ENCODE data around the gene DESI1. TPM values are rescaled to one million over a fixed set of nuclear protein-coding genes. Genes with fewer than 3 reads are reported as not detected.
A peak's percentile ranks its signal among the peaks of the same experiment; 100 is the strongest.
"Not testable (repeated sequence)": the region's sequence is repeated elsewhere in the genome, so short reads cannot be mapped to it uniquely, and the experiment has no call there.

Gene DESI1
- total RNA-seq, 2 experiments from 2014 or later = 48.0 to 55.1 TPM

GRCh38 chr22:41638124-41638523 lies 17.3 kb upstream of the DESI1 start:
- no peak for DNase-seq
- Mint-ChIP-seq H3K9me3 (no peaks in the 10 kb centered on the region), H3K4me3 (no peak overlapping the region), H3K27ac (no peak overlapping the region), H3K36me3 (ENCODE audit: low read depth) (peaks cover 68% of the 10 kb centered on the region), H3K27me3 (no peaks in the 10 kb centered on the region), H3K4me1 (ENCODE audit: low read depth) (peaks cover 7% of the 10 kb centered on the region)
- no peak for TF ChIP-seq CTCF (IDR thresholded peaks at IDR 0.05)
- CTCF ChIA-PET = interaction anchor here (1.1 to 1.9 kb wide), 3 partner anchors 16 to 59 kb away, joined by 3 to 10 read pairs (median 3); no protein-coding TSS in a partner anchor
- POLR2A ChIA-PET = interaction anchor here (0.9 to 4.5 kb wide), 6 partner anchors 9 to 44 kb away, joined by 3 to 18 read pairs (median 4); partner anchors contain the start of gene XRCC6
- intact Hi-C loops (cut with micrococcal nuclease) = no loop called here
- ATAC-seq = no peak

GRCh38 chr22:41637623-41638022 lies 16.8 kb upstream of the DESI1 start:
- peaks cover 66% of the 10 kb centered on the region for H3K36me3 Mint-ChIP-seq (ENCODE audit: low read depth)
- H3K27me3 Mint-ChIP-seq; DNase-seq; H3K4me1 Mint-ChIP-seq (ENCODE audit: low read depth); ATAC-seq; H3K4me3 Mint-ChIP-seq; intact Hi-C loops (cut with micrococcal nuclease); H3K9me3 Mint-ChIP-seq; H3K27ac Mint-ChIP-seq: not testable (repeated sequence)
- POLR2A ChIA-PET = interaction anchor here (0.9 to 4.5 kb wide), 5 partner anchors 14 to 44 kb away, joined by 3 to 18 read pairs (median 4); partner anchors contain the start of gene XRCC6
- CTCF ChIA-PET = interaction anchor here (1.2 to 1.9 kb wide), 2 partner anchors 29 to 59 kb away, joined by 3 to 10 read pairs; no protein-coding TSS in a partner anchor

GRCh38 chr22:41636467-41636866 lies 15.6 kb upstream of the DESI1 start:
- Mint-ChIP-seq H3K36me3 (ENCODE audit: low read depth) (peaks cover 61% of the 10 kb centered on the region), H3K27ac (peak overlapping the region; percentile 49), H3K9me3 (no peaks in the 10 kb centered on the region), H3K27me3 (no peaks in the 10 kb centered on the region), H3K4me1 (ENCODE audit: low read depth) (peaks cover 5% of the 10 kb centered on the region), H3K4me3 (no peak overlapping the region)
- no peak for TF ChIP-seq CTCF (IDR thresholded peaks at IDR 0.05)
- CTCF ChIA-PET = interaction anchor here (1.0 kb wide), 1 partner anchor 233 kb away, joined by 3 read pairs; no protein-coding TSS in a partner anchor
- POLR2A ChIA-PET = interaction anchor here (4.5 kb wide), 1 partner anchor 14 kb away, joined by 18 read pairs; the partner anchor contains the start of gene XRCC6
- ATAC-seq = no peak
- intact Hi-C loops (cut with micrococcal nuclease) = no loop called here
- DNase-seq = no peak

GRCh38 chr22:41634610-41635009 lies 13.8 kb upstream of the DESI1 start:
- H3K4me1 Mint-ChIP-seq (ENCODE audit: low read depth); H3K27me3 Mint-ChIP-seq; H3K27ac Mint-ChIP-seq; H3K9me3 Mint-ChIP-seq; ATAC-seq; DNase-seq; H3K4me3 Mint-ChIP-seq; intact Hi-C loops (cut with micrococcal nuclease): not testable (repeated sequence)
- ChIA-PET POLR2A (interaction anchor here (1.2 to 1.6 kb wide), 2 partner anchors 14 to 44 kb away, joined by 3 read pairs; partner anchors contain the start of gene DESI1), CTCF (interaction anchor here (0.8 to 1.3 kb wide), 2 partner anchors 30 to 38 kb away, joined by 3 read pairs; no protein-coding TSS in a partner anchor)
- peaks cover 57% of the 10 kb centered on the region for H3K36me3 Mint-ChIP-seq (ENCODE audit: low read depth)

- H3K27ac Mint-ChIP-seq; H3K9me3 Mint-ChIP-seq; ATAC-seq; DNase-seq; H3K27me3 Mint-ChIP-seq; intact Hi-C loops (cut with micrococcal nuclease); CTCF ChIA-PET; H3K4me3 Mint-ChIP-seq; POLR2A ChIA-PET: not testable (repeated sequence)
- Mint-ChIP-seq H3K4me1 (ENCODE audit: low read depth) (peaks cover 14% of the 10 kb centered on the region), H3K36me3 (ENCODE audit: low read depth) (peaks cover 67% of the 10 kb centered on the region)
Measured at GRCh38 chr22:41631615-41632014, 10.8 kb upstream of the DESI1 start.

- POLR2A ChIA-PET, CTCF ChIA-PET: not testable (repeated sequence)
Measured at GRCh38 chr22:41631115-41631514, 10.3 kb upstream of the DESI1 start.

GRCh38 chr22:41625577-41625976 lies 4.7 kb upstream of the DESI1 start:
- Mint-ChIP-seq H3K27me3 (no peaks in the 10 kb centered on the region), H3K4me3 (no peak overlapping the region), H3K27ac (no peak overlapping the region), H3K4me1 (ENCODE audit: low read depth) (peaks cover 29% of the 10 kb centered on the region), H3K9me3 (no peaks in the 10 kb centered on the region), H3K36me3 (ENCODE audit: low read depth) (peaks cover 61% of the 10 kb centered on the region)
- intact Hi-C loops (cut with micrococcal nuclease) = no loop called here
- POLR2A ChIA-PET = interaction anchor here (0.6 to 1.2 kb wide), 2 partner anchors 8 to 28 kb away, joined by 3 read pairs; no protein-coding TSS in a partner anchor
- DNase-seq = no peak
- no peak for TF ChIP-seq CTCF (IDR thresholded peaks at IDR 0.05)
- CTCF ChIA-PET = interaction anchor here (1.0 kb wide), 1 partner anchor 41 kb away, joined by 3 read pairs; no protein-coding TSS in a partner anchor
- ATAC-seq = no peak

More at GRCh38 chr22:41631115-41631514, 10.3 kb upstream of the DESI1 start:
- H3K9me3 Mint-ChIP-seq; intact Hi-C loops (cut with micrococcal nuclease); DNase-seq; H3K4me3 Mint-ChIP-seq; ATAC-seq; H3K27ac Mint-ChIP-seq; H3K27me3 Mint-ChIP-seq: not testable (repeated sequence)
- Mint-ChIP-seq H3K36me3 (ENCODE audit: low read depth) (peaks cover 63% of the 10 kb centered on the region), H3K4me1 (ENCODE audit: low read depth) (peaks cover 14% of the 10 kb centered on the region)

Data from activated CD8-positive, alpha-beta T cell treated with anti-CD3 and anti-CD28 coated beads for 36 hours (primary cell).